ENCODE measurements around the gene ARFGEF3.

- TF ChIP-seq CTCF (IDR thresholded peaks at IDR 0.05), result no peak
- no peak for TF ChIP-seq EP300 (IDR thresholded peaks at IDR 0.05; ENCODE audit: low read depth)
- no peak for TF ChIP-seq POLR2AphosphoS5 (IDR thresholded peaks at IDR 0.05)
These were observed 56.7 kb downstream of the ARFGEF3 start, which contains the start of gene PBOV1 for GRCh38 chr6:138218449-138218848.
